Measurements from ENCODE around the gene NAGS.

GRCh38 chr17:44023545-44024270 lies 19.3 kb downstream of the NAGS start:
- TF ChIP-seq CTCF (IDR thresholded peaks at IDR 0.05 in 2 of 3, conservative IDR thresholded peaks at IDR 0.05 in 1 of 3; ENCODE audit: borderline replicate concordance in 1 of 3, insufficient read depth in 1 of 3, low read depth in 2 of 3, low read length in 2 of 3) (no peak), POLR2A (IDR thresholded peaks at IDR 0.05; ENCODE audit: borderline replicate concordance, extremely low read depth, insufficient read depth, insufficient read length) (no peak), REST (IDR thresholded peaks at IDR 0.05; ENCODE audit: low read depth) (no peak), EGR1 (IDR thresholded peaks at IDR 0.05; ENCODE audit: low read depth) (no peak), MAX (IDR thresholded peaks at IDR 0.05) (no peak)

Data from HCT116 (cell line).